ENCODE measurements around the gene LRRK1.

- no peak for TF ChIP-seq CTCF (conservative IDR thresholded peaks at IDR 0.05)
- no peak for TF ChIP-seq ZFX (IDR thresholded peaks at IDR 0.05)
These were observed 109.7 kb downstream of the LRRK1 start for GRCh38 chr15:101028772-101029438.

All from C4-2B (cell line).